NCI-H1092 (cell line): Measurements from ENCODE around the gene AUH.

Source experiments
- DNase-seq: peaks from one replicate; lab custom pipeline; 2025; lab: John Stamatoyannopoulos, UW

Gene AUH

DNA sequence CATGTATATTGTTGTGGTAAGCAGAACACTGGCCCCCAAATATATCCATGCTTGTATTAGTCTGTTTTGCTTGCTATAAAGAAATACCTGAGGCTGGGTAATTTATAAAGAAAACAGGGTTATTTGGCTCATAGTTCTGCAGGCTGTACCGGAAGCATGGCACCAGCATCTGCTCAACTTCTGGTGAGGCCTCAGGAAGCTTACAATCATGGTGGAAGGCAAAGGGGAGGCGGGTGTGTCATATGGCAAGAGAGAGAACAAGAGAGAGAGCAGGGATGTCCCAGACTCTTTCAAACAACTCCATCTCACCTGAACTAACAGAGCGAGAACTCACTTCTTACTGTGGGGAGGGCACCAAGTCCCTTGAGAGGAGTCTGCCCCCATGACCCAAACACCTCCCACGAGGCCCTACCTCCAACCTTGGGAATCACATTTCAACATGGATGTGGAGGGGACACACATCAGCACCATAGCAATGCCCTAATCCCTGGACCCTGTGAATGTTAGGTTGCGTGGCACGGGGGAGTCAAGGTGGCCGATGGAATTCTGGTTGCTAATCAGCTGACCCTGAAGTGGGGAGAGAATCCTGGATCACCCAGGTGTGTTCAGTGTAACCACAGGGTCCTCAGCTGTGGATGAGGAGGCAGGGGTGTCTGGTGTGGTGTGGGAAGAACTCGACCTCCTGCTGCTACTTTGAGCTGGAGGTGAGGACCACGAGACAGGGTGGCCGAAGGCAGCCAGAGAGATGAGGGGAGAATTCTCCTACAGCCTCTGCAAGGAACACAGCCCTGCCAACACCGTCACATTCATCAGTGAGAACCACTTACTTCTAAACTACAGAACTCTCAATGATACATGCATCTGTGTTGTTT lies 172.8 kb downstream of the AUH start:
- DNase-seq, result no peak

GRCh38 chr9:91187965-91188344 lies 173.8 kb downstream of the AUH start:
- DNase-seq, result no peak

DNA sequence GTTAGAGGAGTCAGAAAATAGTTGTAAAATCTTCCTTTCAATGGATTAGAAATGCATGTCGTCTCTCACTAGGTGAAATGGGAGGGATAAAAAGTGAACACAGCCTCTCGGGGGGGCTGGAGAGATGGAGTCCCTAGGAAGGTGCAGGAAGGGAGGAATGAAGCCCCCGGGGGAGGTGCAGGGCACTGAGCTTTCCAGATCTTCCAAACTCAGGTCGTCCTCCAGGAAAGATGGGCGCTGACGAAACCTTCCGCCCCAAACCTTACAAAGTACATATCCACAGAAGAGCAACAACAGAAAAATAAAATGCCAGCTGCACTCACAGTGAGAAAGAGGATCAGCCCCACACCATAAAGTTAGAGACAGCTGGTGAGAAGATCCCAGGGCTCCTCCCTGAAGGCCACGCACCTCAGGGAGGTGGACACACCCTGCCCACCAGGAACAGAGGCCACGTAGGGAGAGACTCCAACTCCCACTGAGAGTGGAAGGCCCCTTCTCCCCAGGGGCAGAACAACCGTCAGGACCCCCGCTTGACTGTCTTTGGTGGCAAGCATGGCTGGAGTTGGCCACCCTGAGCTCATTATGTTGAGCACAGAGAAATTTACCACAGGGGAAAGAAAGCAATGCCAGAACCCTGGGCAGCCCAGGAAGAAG lies 174.3 kb downstream of the AUH start:
- no peak for DNase-seq

DNA sequence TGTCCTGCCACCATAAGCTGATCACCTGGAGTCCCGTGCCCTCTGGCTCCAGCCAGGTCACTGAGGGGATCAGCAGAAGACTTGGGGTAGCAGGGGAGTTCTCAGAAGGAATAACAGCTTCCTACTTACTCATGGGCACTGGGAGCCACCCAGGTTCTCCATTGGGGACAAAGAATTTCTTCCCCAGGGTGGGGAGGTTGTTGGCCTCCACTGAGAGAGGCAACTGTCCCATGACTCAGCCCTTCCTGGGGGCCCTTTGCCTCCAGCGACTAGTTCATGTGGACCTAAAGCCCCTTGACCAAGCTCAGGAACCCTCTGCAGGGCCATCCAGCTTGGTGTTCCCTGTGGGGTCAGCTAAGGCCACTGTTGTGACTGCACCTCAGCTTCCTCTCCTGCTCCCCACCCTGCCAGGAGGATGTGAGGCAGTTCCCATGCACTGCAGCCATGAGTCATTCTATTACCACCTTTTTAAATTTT lies 175.0 kb downstream of the AUH start:
- DNase-seq, result no peak

DNA sequence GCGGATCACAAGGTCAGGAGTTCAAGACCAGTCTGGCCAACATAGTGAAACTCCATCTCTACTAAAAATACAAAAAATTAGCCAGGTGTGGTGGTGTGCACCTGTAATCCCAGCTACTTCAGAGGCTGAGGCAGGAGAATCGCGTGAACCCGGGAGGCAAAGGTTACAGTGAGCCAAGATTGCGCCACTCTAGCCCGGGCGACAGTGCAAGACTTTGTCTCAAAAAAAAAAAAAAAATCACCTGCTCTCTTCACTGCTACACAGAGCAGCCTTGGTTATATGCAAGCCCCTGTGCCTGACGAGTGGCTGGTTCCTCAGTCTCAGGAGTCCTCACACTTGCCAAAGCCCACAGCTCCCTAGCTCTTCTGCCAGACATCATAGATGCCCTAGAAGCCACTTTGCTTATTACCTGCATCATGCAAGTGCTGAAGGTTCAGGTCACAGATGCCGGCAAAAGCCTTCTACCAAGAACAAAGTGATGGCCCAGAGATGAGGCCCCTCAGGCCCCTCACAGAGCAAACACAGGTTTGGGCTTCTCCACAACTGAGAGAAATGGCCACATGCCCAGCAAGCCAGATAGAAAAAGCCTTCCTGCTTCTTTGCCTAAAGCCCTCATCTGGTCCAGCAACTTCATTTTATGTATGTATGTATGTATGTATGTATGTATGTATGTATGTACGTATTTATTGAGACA lies 176.4 kb downstream of the AUH start:
- DNase-seq, result no peak

- DNase-seq, result no peak
These were observed 179.1 kb downstream of the AUH start for GRCh38 chr9:91182429-91183225.

- no peak for DNase-seq
These were observed 180.2 kb downstream of the AUH start for GRCh38 chr9:91181541-91181940.

- no peak for DNase-seq
These were observed 180.8 kb downstream of the AUH start for GRCh38 chr9:91180930-91181268.

DNA sequence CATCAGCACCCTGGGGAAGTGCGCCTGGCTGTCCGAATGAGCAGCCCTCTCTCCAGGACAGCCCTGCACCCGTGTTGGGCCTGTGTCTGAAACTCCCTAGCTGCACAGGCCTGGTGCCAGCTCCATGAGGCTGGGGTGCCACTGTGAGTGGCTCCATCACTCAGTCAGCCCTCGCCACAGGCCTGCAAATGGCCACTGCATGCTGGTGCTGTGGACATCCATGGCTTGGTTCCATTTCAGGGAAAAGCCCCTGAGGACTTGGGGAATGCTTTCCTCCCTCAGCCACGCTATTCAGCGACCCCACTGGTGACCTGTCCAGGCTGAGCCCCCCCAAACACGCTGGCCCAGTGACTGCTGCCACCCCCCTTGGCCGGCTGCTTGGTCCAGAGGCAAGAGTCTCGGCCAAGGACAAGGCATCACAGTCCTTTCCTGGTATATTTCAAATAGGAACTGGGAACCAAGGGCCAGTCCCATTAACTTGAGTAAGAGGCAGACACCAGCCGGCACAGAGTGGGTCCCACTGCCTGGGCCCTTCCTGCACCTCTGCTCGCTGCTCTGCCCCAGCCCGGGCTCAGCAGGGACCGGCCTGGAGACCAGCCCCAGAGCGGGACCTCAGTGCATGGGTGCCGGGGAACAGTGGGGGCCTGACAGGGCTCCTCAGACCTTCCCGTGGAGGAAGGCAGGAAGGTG lies 181.3 kb downstream of the AUH start:
- DNase-seq, result no peak

DNA sequence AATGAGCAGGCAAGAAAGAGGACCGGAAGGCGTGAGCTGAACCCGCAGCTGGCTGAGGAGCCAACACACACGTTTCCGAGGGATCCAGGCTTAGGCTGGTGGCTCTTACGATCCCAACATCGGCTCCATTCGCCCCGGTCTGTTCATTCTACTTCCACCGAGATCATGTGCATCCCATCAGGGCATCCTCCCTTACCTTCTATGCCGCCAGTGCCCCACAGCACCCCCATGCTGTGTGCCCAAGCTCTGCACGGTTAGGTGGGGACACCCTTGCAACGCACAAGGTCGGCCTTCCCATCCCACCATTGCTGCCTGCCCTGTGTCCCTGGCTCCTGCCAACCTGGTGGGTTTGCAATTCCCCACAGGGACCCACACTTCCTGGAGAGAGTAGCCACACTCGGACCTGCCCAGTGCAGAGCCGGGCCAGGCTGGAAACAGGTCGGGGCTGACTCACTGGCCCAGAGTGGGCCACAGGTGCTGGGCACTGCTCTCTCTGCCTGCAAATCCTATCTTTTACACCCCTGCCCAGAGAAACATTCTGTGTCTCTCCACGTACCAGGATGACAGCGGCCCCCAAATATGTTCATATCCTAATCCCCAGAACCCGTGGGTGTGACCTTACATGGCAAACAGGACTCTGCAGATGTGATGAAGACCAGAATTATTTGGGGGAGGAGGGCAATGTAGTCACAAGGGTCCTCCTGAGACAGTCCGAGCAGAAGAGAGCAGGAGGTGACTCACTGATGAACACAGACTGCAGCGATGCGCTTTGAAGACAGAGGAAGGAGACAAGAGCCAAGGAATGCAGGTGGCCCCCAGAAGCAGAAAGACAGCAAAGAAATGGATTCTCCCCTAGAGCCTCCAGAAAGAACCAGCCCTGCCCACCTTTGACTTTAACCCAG lies 182.2 kb downstream of the AUH start:
- DNase-seq, result no peak

GRCh38 chr9:91178281-91179236 lies 183.2 kb downstream of the AUH start:
- no peak for DNase-seq

DNA sequence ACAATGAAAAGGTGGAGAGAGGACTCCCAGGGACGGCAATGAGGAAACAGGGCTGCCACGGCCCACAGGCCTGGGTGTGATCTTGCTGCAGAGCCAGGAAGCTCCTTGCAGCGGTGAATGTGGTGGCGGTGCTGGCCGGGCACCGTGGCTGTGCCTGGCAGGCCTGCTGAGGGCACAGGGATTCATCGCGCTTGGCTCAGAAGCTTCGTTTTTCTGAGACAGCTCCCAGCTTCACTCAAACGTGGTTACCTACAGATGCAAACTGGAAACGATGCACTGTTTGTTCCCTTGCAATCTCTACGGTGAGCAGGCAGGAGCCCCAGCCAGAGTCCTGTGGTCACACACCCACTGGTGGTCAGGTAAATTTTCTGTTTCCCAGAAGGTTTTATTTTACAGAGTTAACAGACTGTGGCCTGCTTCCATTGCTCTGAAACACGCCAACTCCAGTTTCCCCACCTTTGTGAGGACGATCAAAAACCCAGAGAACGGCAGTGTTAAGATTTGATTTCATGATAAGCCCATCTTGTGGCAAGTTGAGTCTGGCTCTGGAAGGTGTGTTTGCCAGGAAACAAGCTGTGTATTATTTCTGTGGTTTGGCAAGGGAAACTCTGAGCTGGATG lies 183.9 kb downstream of the AUH start:
- DNase-seq, result no peak

GRCh38 chr9:91177081-91177480 lies 184.6 kb downstream of the AUH start:
- DNase-seq, result no peak

GRCh38 chr9:91176426-91176825 lies 185.3 kb downstream of the AUH start:
- no peak for DNase-seq

DNA sequence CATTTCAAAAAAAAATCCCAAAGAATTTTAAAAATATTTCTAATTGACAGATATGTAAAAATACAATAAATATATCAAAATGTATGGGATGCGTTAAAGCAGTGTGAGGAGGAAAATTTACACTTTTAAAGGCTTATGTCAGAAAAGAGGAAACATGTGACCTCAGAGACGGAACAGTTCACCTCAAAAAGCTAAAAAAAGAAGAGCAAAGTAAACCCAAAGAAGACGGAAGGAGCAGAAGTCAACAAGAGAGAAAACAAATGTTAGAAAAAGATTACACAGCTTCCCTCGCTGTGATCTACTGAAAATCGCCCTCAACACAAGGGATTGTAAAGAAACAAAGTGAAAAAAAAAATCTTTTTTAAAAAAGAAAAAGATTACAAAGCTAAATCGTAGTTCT lies 186.9 kb downstream of the AUH start:
- DNase-seq, result no peak

DNA sequence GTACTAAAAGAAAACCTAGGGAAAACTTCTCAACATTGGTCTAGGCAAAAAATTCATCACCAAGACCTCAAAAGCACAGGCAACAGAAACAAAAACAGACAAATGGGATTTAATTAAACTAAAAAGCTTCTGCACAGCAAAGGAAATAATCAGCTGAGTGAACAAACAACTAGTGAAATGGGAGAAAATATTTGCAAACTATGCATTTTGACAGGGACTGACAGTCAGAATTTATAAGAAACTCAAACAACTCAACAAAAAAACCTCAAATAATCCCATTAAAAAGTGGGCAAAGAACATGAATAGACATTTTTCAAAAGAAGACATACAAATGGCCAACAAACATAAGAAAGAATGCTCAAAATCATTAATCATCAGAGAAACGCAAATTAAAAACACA lies 189.4 kb downstream of the AUH start:
- DNase-seq, result no peak

- DNase-seq, result no peak
These were observed 190.8 kb downstream of the AUH start for GRCh38 chr9:91170951-91171350.

DNA sequence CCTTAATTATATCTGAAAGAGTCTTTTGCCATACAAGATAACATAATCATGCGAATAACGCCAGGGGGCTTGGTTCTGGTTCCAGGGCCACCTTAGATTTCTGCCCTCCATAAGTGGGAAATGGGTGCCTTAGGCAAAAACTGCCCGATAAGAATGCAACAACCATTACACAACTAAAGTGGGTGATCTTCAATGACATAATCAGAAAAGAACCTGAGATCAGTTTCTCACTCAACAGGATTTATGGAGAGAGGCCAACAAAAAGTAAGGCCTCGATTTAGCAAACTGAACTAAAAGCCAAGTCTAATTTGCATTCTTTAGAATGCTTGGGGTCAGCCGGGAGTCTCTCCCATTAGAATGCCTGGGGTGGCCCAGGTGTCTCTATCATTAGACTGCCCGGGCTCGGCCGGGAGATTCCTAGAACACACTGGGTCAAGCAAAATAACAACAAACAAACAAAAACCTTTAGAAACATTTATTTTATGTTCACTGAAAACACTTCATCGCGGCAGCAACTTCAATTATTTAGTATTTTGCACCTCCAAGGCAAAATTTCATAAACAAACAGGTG lies 194.8 kb downstream of the AUH start:
- no peak for DNase-seq
